HCT116 (cell line): ENCODE measurements around the gene CAB39L. TPM values are rescaled to one million over a fixed set of nuclear protein-coding genes. Genes with fewer than 3 reads are reported as not detected.

Experiments
- ATAC-seq: fragments of 200-7000 bp; cut with Tn5 transposase; 2 replicates; pipeline ENCODE4 v1.9.1; 2020; ENCODE audit warnings: mild to moderate bottlenecking, moderate library complexity
- BruUV-seq: library from RNA; stranded (reverse); fragments of 400-500 nt; replicated peaks from 2 replicates; lab custom pipeline; 2021; lab: Mats Ljungman, UMichigan
- CTCF ChIA-PET: fragments of 300-600 bp; sonication (Branson Sonifier 250); formaldehyde crosslinking; loops from one replicate; lab custom pipeline; 2021; ENCODE audit warnings: antibody characterized with exemption; lab: Charles Lee
- POLR2A ChIA-PET: fragments of 300-600, 350-600 bp; sonication (Branson Sonifier 250); formaldehyde crosslinking; loops from one replicate; lab custom pipeline; 2021; ENCODE audit warnings: antibody characterized with exemption; lab: Charles Lee
- RAD21 ChIA-PET, 2 experiments: fragments of 300-600 bp; sonication (Branson Sonifier 250); formaldehyde crosslinking; loops; one replicate each; lab custom pipeline; 2023; ENCODE audit warnings: low total read pairs in 2 of 2; ENCODE audit not compliant: uncharacterized antibody in 2 of 2, unreplicated experiment in 2 of 2, low non-redundant PET in 1 of 2; lab: Charles Lee
- DNase-seq: peaks from one replicate; pipeline ENCODE4 v3.0.0-alpha.2; 2010; ENCODE audit warnings: low read depth, low spot score
- H2AFZ ChIP-seq: fragments of 200-600 bp; shearing (Covaris generic), sonication (generic); 2 replicates; pipeline ENCODE4 v1.6.1; 2017; ENCODE audit warnings: low read depth, mixed run types, mixed read lengths, antibody characterized with exemption, low read length; ENCODE audit not compliant: poor library complexity, severe bottlenecking
- H3K27ac ChIP-seq: 2 replicates; pipeline ENCODE4 v1.5.1; 2012; ENCODE audit warnings: low read depth, low read length
- H3K27me3 ChIP-seq: fragments of 200-600 bp; sonication (generic); 2 replicates; pipeline ENCODE4 v1.6.1; 2016; ENCODE audit warnings: mixed run types, low read length, mixed read lengths; ENCODE audit not compliant: insufficient read depth
- H3K36me3 ChIP-seq, 2 experiments: fragments of 200-500 bp in 1 of 2; fragments of 200-600 bp in 1 of 2; sonication (Bioruptor generic) in 1 of 2; sonication (generic) in 1 of 2; 2 replicates each; pipeline versions ENCODE4 v1.5.1 to v1.6.1; 2014 to 2016; ENCODE audit warnings: low read length in 2 of 2, inconsistent platforms in 1 of 2, mixed read lengths in 1 of 2, mixed run types in 1 of 2; ENCODE audit not compliant: insufficient read depth in 2 of 2, control insufficient read depth in 1 of 2
- H3K4me1 ChIP-seq, 2 experiments: fragments of 200-600 bp in 1 of 2; sonication (generic) in 1 of 2; 2 replicates each; pipeline versions ENCODE4 v1.5.1 to v1.6.1; 2012 to 2017; ENCODE audit warnings: low read length in 2 of 2, inconsistent platforms in 1 of 2, mild to moderate bottlenecking in 1 of 2, mixed read lengths in 1 of 2, mixed run types in 1 of 2, moderate library complexity in 1 of 2; ENCODE audit not compliant: insufficient read depth in 2 of 2, control insufficient read depth in 1 of 2
- H3K4me2 ChIP-seq: fragments of 200-600 bp; sonication (generic); 2 replicates; pipeline ENCODE4 v1.6.1; 2017; ENCODE audit warnings: mixed run types, low read length, mixed read lengths
- H3K4me3 ChIP-seq, 2 experiments: fragments of 200-600 bp in 1 of 2; sonication (generic) in 1 of 2; replicated peaks in 1 of 2; 2 replicates each; pipeline ENCODE4 v1.5.1; 2011 to 2016; ENCODE audit warnings: low read length in 2 of 2, control low read depth in 1 of 2, low read depth in 1 of 2, mild to moderate bottlenecking in 1 of 2, mixed read lengths in 1 of 2, mixed run types in 1 of 2
- H3K79me2 ChIP-seq: fragments of 200-600 bp; sonication (generic); 2 replicates; pipeline ENCODE4 v1.6.1; 2017; ENCODE audit warnings: mild to moderate bottlenecking, mixed run types, low read length, moderate library complexity, mixed read lengths; ENCODE audit not compliant: insufficient read depth
- H3K9ac ChIP-seq: fragments of 200-600 bp; sonication (generic); 2 replicates; pipeline ENCODE4 v1.6.1; 2016; ENCODE audit warnings: low read length, mixed read lengths
- H3K9me2 ChIP-seq: fragments of 200-600 bp; sonication (generic), shearing (Covaris generic); 2 replicates; pipeline ENCODE4 v1.6.1; 2017; ENCODE audit warnings: mixed run types, mild to moderate bottlenecking, moderate library complexity; ENCODE audit not compliant: insufficient read depth
- H3K9me3 ChIP-seq, 2 experiments: fragments of 200-500 bp in 1 of 2; fragments of 200-600 bp in 1 of 2; sonication (Bioruptor generic) in 1 of 2; sonication (generic) in 1 of 2; 2 replicates each; pipeline ENCODE4 v1.6.1; 2014 to 2017; ENCODE audit warnings: low read length in 2 of 2, mixed read lengths in 2 of 2, inconsistent platforms in 1 of 2, low read depth in 1 of 2, mild to moderate bottlenecking in 1 of 2, mixed run types in 1 of 2, moderate library complexity in 1 of 2; ENCODE audit not compliant: control insufficient read depth in 1 of 2, insufficient read depth in 1 of 2
- H4K20me1 ChIP-seq: fragments of 200-600 bp; sonication (generic), shearing (Covaris generic); 2 replicates; pipeline ENCODE4 v1.6.1; 2017; ENCODE audit warnings: mixed run types, mild to moderate bottlenecking, moderate library complexity; ENCODE audit not compliant: insufficient read depth
- EGR1 ChIP-seq: IDR thresholded peaks from 2 replicates; pipeline ENCODE4 v1.6.1; 2012; ENCODE audit warnings: low read depth
- ELF1 ChIP-seq: IDR thresholded peaks from 2 replicates; pipeline ENCODE4 v1.6.1; 2012; ENCODE audit warnings: low read depth, borderline replicate concordance
- EZH2phosphoT487 ChIP-seq: fragments of 200-600 bp; IDR thresholded peaks from 2 replicates; pipeline ENCODE4 v1.6.1; 2018; ENCODE audit warnings: antibody characterized with exemption, borderline replicate concordance
- FOSL1 ChIP-seq: IDR thresholded peaks from 2 replicates; pipeline ENCODE4 v1.6.1; 2012; ENCODE audit warnings: low read depth
- JUND ChIP-seq: IDR thresholded peaks from 2 replicates; pipeline ENCODE4 v1.6.1; 2012
- MAX ChIP-seq: IDR thresholded peaks from 2 replicates; pipeline ENCODE4 v1.6.1; 2012
- POLR2A ChIP-seq: IDR thresholded peaks from 2 replicates; pipeline ENCODE4 v1.7.0; 2011; ENCODE audit warnings: borderline replicate concordance; ENCODE audit not compliant: insufficient read depth, insufficient read length; ENCODE audit errors: extremely low read depth
- POLR2AphosphoS5 ChIP-seq: IDR thresholded peaks from 2 replicates; pipeline ENCODE4 v1.6.1; 2011; ENCODE audit warnings: mild to moderate bottlenecking, low read depth, low read length, moderate library complexity
- REST ChIP-seq: IDR thresholded peaks from 2 replicates; pipeline ENCODE4 v1.6.1; 2012; ENCODE audit warnings: low read depth
- SIN3A ChIP-seq: IDR thresholded peaks from 2 replicates; pipeline ENCODE4 v1.6.1; 2012; ENCODE audit warnings: low read depth
- SRF ChIP-seq: IDR thresholded peaks from 2 replicates; pipeline ENCODE4 v1.6.1; 2012; ENCODE audit warnings: low read depth
- YY1 ChIP-seq: IDR thresholded peaks from 2 replicates; pipeline ENCODE4 v1.6.1; 2011; ENCODE audit warnings: low read length, low read depth, moderate library complexity, mild to moderate bottlenecking; ENCODE audit not compliant: insufficient replicate concordance; ENCODE audit errors: extremely low read depth
- ZFX ChIP-seq: fragments of 450-650 bp; IDR thresholded peaks from 2 replicates; pipeline ENCODE4 v1.6.1; 2017
- ZNF274 ChIP-seq: fragments of 200-500 bp; sonication (Bioruptor generic); IDR thresholded peaks from 2 replicates; pipeline ENCODE4 v1.6.1; 2014; ENCODE audit warnings: mild to moderate bottlenecking, low read depth, low read length, inconsistent platforms
- intact Hi-C: fragments of 100-400 bp; cut with micrococcal nuclease; formaldehyde crosslinking; loops from 2 replicates; pipeline ENCODE4 v1.10.0; 2022
- total RNA-seq: library from RNA; stranded (reverse); gene quantifications from one replicate; pipeline ENCODE4 v1.2.1, GENCODE V29; 2021; ENCODE audit not compliant: unreplicated experiment
- TF ChIP-seq, protein P1 (sequence below): IDR thresholded peaks from 2 replicates; pipeline ENCODE4 v1.6.1; 2011; ENCODE audit warnings: mild to moderate bottlenecking, low read length, moderate library complexity; ENCODE audit not compliant: insufficient replicate concordance; ENCODE audit errors: extremely low read depth

The CAB39L gene
- total RNA-seq, 1 experiment from 2014 or later: 6.1 TPM

DNA sequence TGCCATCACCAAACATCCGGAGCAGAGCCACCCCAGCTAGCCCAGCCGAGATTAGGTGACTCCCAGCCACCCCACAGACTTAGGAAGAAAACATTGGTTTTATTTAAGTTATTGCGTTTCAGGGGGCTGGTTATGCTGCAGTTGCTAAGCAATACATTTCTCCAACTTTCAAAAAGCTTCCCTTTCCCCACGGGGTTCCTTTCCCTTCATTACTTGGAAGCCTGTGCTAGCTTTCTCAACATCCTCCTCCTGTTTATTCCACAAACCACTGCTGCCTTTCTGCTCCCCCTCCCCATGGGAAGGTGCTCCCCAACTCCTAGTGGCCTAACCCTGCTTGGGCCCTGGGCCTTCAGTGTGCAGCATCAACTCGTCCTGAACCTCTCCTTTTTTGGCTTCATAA lies 143.6 kb downstream of the CAB39L start:
- intact Hi-C loops: loop anchor here (2.0 kb wide), 1 partner anchor 137 kb away; no protein-coding TSS in a partner anchor
- RAD21 ChIA-PET: interaction anchor here (0.6 to 1.0 kb wide), 2 partner anchors 137 to 307 kb away, joined by 3 to 4 read pairs; no protein-coding TSS in a partner anchor
- DNase-seq (no peak), ATAC-seq (no peak)
- no peaks in the 10 kb centered on the region for H3K36me3 ChIP-seq
- H3K27ac ChIP-seq: no peak overlapping the region
- TF ChIP-seq SIN3A (no peak), ZFX (no peak), ZNF274 (no peak), POLR2AphosphoS5 (no peak), EZH2phosphoT487 (no peak), ELF1 (no peak), JUND (no peak), POLR2A (no peak), MAX (no peak), YY1 (no peak), FOSL1 (no peak), REST (no peak), EGR1 (no peak), SRF (no peak)
- TF ChIP-seq, protein P1, sequence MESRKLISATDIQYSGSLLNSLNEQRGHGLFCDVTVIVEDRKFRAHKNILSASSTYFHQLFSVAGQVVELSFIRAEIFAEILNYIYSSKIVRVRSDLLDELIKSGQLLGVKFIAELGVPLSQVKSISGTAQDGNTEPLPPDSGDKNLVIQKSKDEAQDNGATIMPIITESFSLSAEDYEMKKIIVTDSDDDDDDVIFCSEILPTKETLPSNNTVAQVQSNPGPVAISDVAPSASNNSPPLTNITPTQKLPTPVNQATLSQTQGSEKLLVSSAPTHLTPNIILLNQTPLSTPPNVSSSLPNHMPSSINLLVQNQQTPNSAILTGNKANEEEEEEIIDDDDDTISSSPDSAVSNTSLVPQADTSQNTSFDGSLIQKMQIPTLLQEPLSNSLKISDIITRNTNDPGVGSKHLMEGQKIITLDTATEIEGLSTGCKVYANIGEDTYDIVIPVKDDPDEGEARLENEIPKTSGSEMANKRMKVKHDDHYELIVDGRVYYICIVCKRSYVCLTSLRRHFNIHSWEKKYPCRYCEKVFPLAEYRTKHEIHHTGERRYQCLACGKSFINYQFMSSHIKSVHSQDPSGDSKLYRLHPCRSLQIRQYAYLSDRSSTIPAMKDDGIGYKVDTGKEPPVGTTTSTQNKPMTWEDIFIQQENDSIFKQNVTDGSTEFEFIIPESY: no peak
- H3K9ac ChIP-seq: no peak overlapping the region
- no TSS peak for BruUV-seq
- no peaks in the 10 kb centered on the region for H4K20me1 ChIP-seq
- POLR2A ChIA-PET: no interaction called here
- H3K4me3 ChIP-seq: no peak overlapping the region
- H3K27me3 ChIP-seq: no peaks in the 10 kb centered on the region
- no peaks in the 10 kb centered on the region for H3K9me3 ChIP-seq
- no peak overlapping the region for H2AFZ ChIP-seq
- H3K79me2 ChIP-seq: no peaks in the 10 kb centered on the region
- CTCF ChIA-PET: interaction anchor here (0.6 to 1.0 kb wide), 2 partner anchors 14 to 306 kb away, joined by 3 read pairs; no protein-coding TSS in a partner anchor
- no peaks in the 10 kb centered on the region for H3K9me2 ChIP-seq
- peaks cover 7 to 20% of the 10 kb centered on the region in 2 experiments for H3K4me1 ChIP-seq
- no peak overlapping the region for H3K4me2 ChIP-seq
